ENCODE results near the gene FKBP1A.
A peak's percentile ranks its signal among the peaks of the same experiment; 100 is the strongest.

The FKBP1A gene

GRCh38 chr20:1426231-1426849, 33.5 kb upstream of the FKBP1A start:
- Histone ChIP-seq H3K4me1 (no peaks in the 10 kb centered on the region), H2AFZ (no peak overlapping the region), H3K4me2 (ENCODE audit: low read length) (no peak overlapping the region), H3K9ac (no peak overlapping the region), H3K9me3 (ENCODE audit: control insufficient read depth, low read length) (no peaks in the 10 kb centered on the region), H3K4me3 (ENCODE audit: low read depth, low read length) (no peak overlapping the region), H3K79me2 (no peaks in the 10 kb centered on the region), H3K27ac (no peak overlapping the region), H3K27me3 (ENCODE audit: control insufficient read depth, insufficient read depth, low read length) (no peaks in the 10 kb centered on the region), H3K36me3 (ENCODE audit: control insufficient read depth, insufficient read depth, low read length) (no peaks in the 10 kb centered on the region)
- TF ChIP-seq CTCF (IDR thresholded peaks at IDR 0.05): no peak

GRCh38 chr20:1424336-1424735, 31.5 kb upstream of the FKBP1A start:
- Histone ChIP-seq H3K4me3 (ENCODE audit: low read depth, low read length) (no peak overlapping the region), H3K9ac (no peak overlapping the region), H3K36me3 (ENCODE audit: control insufficient read depth, insufficient read depth, low read length) (no peaks in the 10 kb centered on the region), H3K9me3 (ENCODE audit: control insufficient read depth, low read length) (no peaks in the 10 kb centered on the region), H3K27ac (no peak overlapping the region), H3K4me1 (no peaks in the 10 kb centered on the region), H2AFZ (no peak overlapping the region), H3K79me2 (no peaks in the 10 kb centered on the region), H3K4me2 (ENCODE audit: low read length) (no peak overlapping the region), H3K27me3 (ENCODE audit: control insufficient read depth, insufficient read depth, low read length) (no peaks in the 10 kb centered on the region)
- no peak for TF ChIP-seq CTCF (IDR thresholded peaks at IDR 0.05)

- TF ChIP-seq CTCF (IDR thresholded peaks at IDR 0.05): no peak
- Histone ChIP-seq H3K27ac (no peak overlapping the region), H3K9ac (no peak overlapping the region), H3K9me3 (ENCODE audit: control insufficient read depth, low read length) (no peaks in the 10 kb centered on the region), H3K4me1 (no peaks in the 10 kb centered on the region), H3K79me2 (no peaks in the 10 kb centered on the region), H3K4me3 (ENCODE audit: low read depth, low read length) (no peak overlapping the region), H3K4me2 (ENCODE audit: low read length) (no peak overlapping the region), H3K36me3 (ENCODE audit: control insufficient read depth, insufficient read depth, low read length) (no peaks in the 10 kb centered on the region), H3K27me3 (ENCODE audit: control insufficient read depth, insufficient read depth, low read length) (no peaks in the 10 kb centered on the region), H2AFZ (peak overlapping the region; percentile 35)
Measured at GRCh38 chr20:1423625-1424106, 30.8 kb upstream of the FKBP1A start.

- no peaks in the 10 kb centered on the region for H3K27me3 ChIP-seq (ENCODE audit: control insufficient read depth, insufficient read depth, low read length)
- H3K4me3 ChIP-seq (ENCODE audit: low read depth, low read length): no peak overlapping the region
- no peaks in the 10 kb centered on the region for H3K79me2 ChIP-seq
- no peak for TF ChIP-seq CTCF (IDR thresholded peaks at IDR 0.05)
- no peak overlapping the region for H3K9ac ChIP-seq
- no peaks in the 10 kb centered on the region for H3K9me3 ChIP-seq (ENCODE audit: control insufficient read depth, low read length)
- H2AFZ ChIP-seq: peak overlapping the region; percentile 35
- H3K36me3 ChIP-seq (ENCODE audit: control insufficient read depth, insufficient read depth, low read length): no peaks in the 10 kb centered on the region
- H3K4me2 ChIP-seq (ENCODE audit: low read length): no peak overlapping the region
- no peak overlapping the region for H3K27ac ChIP-seq
- H3K4me1 ChIP-seq: no peaks in the 10 kb centered on the region
Measured at GRCh38 chr20:1423206-1423605, 30.4 kb upstream of the FKBP1A start.

GRCh38 chr20:1422753-1423152, 29.9 kb upstream of the FKBP1A start:
- Histone ChIP-seq H3K9me3 (ENCODE audit: control insufficient read depth, low read length) (no peaks in the 10 kb centered on the region), H3K4me1 (no peaks in the 10 kb centered on the region), H3K27me3 (ENCODE audit: control insufficient read depth, insufficient read depth, low read length) (no peaks in the 10 kb centered on the region), H3K4me2 (ENCODE audit: low read length) (no peak overlapping the region), H3K36me3 (ENCODE audit: control insufficient read depth, insufficient read depth, low read length) (no peaks in the 10 kb centered on the region), H2AFZ (no peak overlapping the region), H3K4me3 (ENCODE audit: low read depth, low read length) (no peak overlapping the region), H3K9ac (no peak overlapping the region), H3K27ac (no peak overlapping the region), H3K79me2 (no peaks in the 10 kb centered on the region)
- no peak for TF ChIP-seq CTCF (IDR thresholded peaks at IDR 0.05)

Data from parathyroid adenoma (tissue), 2 donors.